Spinal cord (tissue), 10 donors: ENCODE data around the gene ADD3. TPM values are rescaled to one million over a fixed set of nuclear protein-coding genes. Genes with fewer than 3 reads are reported as not detected.
A peak's percentile ranks its signal among the peaks of the same experiment; 100 is the strongest.
"Not testable (repeated sequence)": the region's sequence is repeated elsewhere in the genome, so short reads cannot be mapped to it uniquely, and the experiment has no call there.

Source experiments
- DNase-seq, 6 donors: peaks; one replicate each; pipeline versions ENCODE4 v3.0.0 to v3.0.0-alpha.2; 2013 to 2015; ENCODE audit warnings: low spot score in 6 of 6, low read depth in 4 of 6
- H3K27ac ChIP-seq: one replicate; pipeline ENCODE4 v1.5.1; 2013; ENCODE audit warnings: low read depth, low read length, control low read depth
- H3K27me3 ChIP-seq: one replicate; pipeline ENCODE4 v1.6.1; 2013; ENCODE audit warnings: low read length; ENCODE audit not compliant: control insufficient read depth, insufficient read depth
- H3K36me3 ChIP-seq: one replicate; pipeline ENCODE4 v1.6.1; 2013; ENCODE audit warnings: low read length; ENCODE audit not compliant: control insufficient read depth, insufficient read depth
- H3K4me1 ChIP-seq: one replicate; pipeline ENCODE4 v1.6.1; 2013; ENCODE audit warnings: low read length; ENCODE audit not compliant: control insufficient read depth, insufficient read depth
- H3K4me3 ChIP-seq: one replicate; pipeline ENCODE4 v1.5.1; 2013; ENCODE audit warnings: low read depth, low read length, control low read depth
- H3K9me3 ChIP-seq: one replicate; pipeline ENCODE4 v1.6.1; 2013; ENCODE audit warnings: low read length; ENCODE audit not compliant: control insufficient read depth, insufficient read depth
- WGBS: methylation state at CpG from one replicate; pipeline ENCODE4 v1.1.5; 2013; ENCODE audit warnings: missing lambda C conversion rate; ENCODE audit not compliant: insufficient coverage; 5-methylcytosine and 5-hydroxymethylcytosine counted together
- polyA plus RNA-seq, 2 donors: library from polyadenylated mRNA; unstranded; fragments of 120-200 nt; gene quantifications; one replicate each; pipeline ENCODE4 v1.2.1, GENCODE V29; 2013; ENCODE audit not compliant: insufficient read length in 2 of 2
- total RNA-seq, 2 donors: library from RNA; depleted of rRNA in 1 of 2; stranded (reverse); fragments of 120-200 nt in 1 of 2; fragments of >200 nt in 1 of 2; gene quantifications; one replicate each; pipeline versions ENCODE4 v1.2.3 to v1.2.4, GENCODE V29; 2013 to 2014
- donor health status: healthy.

Gene ADD3
- total and polyA plus RNA-seq, 4 donors, result 193 to 557 (median 324) TPM

DNA sequence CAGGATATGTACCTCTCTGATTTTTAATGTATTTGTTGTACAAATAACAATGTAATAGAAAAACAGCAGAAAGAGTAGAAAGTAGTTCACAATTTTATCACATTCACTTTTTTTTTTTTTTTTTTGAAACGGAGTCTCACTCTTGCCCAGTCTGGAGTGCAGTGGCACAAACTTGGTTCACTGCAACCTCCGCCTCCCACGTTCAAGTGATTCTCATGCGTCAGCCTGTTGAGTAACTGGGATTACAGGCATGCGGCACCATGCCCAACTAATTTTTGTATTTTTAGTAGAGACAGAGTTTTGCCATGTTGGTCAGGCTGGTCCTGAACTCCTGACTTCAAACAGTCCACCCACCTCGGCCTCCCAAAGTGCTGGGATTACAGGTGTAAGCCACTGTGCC is 128.1 kb downstream of the ADD3 start:
- peaks cover 15% of the 10 kb centered on the region for H3K36me3 ChIP-seq
- not testable (repeated sequence) for H3K9me3 ChIP-seq, H3K27me3 ChIP-seq, H3K4me3 ChIP-seq, H3K27ac ChIP-seq, DNase-seq, H3K4me1 ChIP-seq
- WGBS, result 96% methylated on average over 4 of the region's 6 CpGs

DNA sequence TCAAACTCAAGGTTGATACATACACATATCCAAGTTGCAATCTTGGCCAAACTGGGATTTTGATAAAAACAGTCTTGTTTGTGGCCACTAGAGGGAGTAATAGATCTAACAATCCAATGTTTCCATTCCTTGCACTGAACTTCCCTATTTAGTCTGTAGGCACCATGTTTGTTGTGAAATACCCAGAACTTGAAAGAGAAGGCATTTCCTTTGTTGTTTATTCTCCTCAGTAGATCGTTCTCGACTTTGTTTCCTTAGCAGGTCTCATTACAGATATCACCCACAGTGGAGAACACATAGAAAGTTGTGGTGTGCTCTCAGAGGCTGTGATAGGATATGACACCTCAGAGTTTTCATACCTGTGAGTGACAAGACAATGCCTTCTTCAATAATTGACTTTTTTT is 129.4 kb downstream of the ADD3 start:
- peaks cover 5% of the 10 kb centered on the region for H3K4me1 ChIP-seq
- H3K36me3 ChIP-seq, result peaks cover 9% of the 10 kb centered on the region
- H3K4me3 ChIP-seq, result no peak overlapping the region
- no peak overlapping the region for H3K27ac ChIP-seq
- WGBS, result no CpG with 5 or more reads among the region's 2 CpGs
- no peaks in the 10 kb centered on the region for H3K27me3 ChIP-seq
- peak in 5 of 6 donors; percentile 48 to 91 (median 66) for DNase-seq
- no peaks in the 10 kb centered on the region for H3K9me3 ChIP-seq

DNA sequence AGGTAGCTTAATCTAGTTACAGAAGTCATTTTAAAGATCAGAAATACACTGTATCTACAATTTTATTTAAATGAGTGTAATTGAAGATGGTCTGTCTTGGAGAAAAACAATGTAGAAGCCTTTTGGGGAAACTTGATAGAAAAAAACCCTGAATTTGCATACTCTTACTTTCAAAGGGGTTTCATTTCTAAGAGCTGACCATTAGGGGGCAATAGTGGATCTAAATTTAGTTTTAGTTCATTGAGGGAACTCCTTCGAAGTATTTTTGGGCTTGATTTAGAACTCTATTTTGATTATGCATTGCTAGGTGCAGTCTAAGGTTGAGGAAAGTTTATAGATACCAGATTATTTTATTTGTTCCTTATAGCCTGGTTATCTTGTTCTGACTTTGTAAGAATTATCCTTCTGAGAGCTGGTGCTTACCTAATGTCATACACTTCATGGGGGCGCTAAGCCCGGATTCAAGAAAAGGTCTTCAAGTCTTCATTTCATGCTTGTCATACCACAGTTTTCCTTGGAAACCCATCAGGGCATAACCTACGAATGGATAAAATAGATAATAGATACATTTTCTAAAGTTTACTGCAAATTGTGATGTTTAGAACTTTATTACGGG is 130.5 kb downstream of the ADD3 start:
- DNase-seq, result peak in 5 of 6 donors; percentile 42 to 91 (median 63)
- WGBS, result 14% methylated on average over 1 of the region's 5 CpGs
- no peaks in the 10 kb centered on the region for H3K9me3 ChIP-seq
- H3K27ac ChIP-seq, result no peak overlapping the region
- peaks cover 3% of the 10 kb centered on the region for H3K36me3 ChIP-seq
- no peaks in the 10 kb centered on the region for H3K27me3 ChIP-seq
- H3K4me1 ChIP-seq, result peaks cover 8% of the 10 kb centered on the region
- H3K4me3 ChIP-seq, result no peak overlapping the region

DNA sequence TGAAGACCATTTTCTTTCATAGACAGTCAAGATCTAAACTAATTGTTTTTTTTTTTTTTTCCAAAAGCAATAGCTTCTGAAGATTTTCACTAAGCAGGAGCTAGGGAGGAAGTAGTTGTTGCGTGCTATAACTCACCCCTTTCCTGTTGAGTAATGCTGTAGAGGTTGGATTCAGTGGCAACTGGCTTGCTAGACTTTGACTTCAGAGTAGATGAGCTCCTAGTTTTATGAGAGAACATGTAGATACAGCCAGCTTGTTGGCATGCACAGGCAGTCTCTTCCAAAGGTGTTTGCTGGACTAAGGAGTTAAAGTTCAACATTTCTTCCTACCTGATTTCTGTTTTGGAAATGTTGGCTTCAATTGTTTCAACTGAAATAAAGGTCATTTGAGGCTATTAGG is 133.4 kb downstream of the ADD3 start:
- no peak overlapping the region for H3K27ac ChIP-seq
- 88% methylated on average over 1 of the region's 1 CpG for WGBS
- no peaks in the 10 kb centered on the region for H3K27me3 ChIP-seq
- no peak overlapping the region for H3K4me3 ChIP-seq
- no peaks in the 10 kb centered on the region for H3K9me3 ChIP-seq
- H3K36me3 ChIP-seq, result peaks cover under 1% of the 10 kb centered on the region
- DNase-seq, result no peak
- H3K4me1 ChIP-seq, result peaks cover 8% of the 10 kb centered on the region

DNA sequence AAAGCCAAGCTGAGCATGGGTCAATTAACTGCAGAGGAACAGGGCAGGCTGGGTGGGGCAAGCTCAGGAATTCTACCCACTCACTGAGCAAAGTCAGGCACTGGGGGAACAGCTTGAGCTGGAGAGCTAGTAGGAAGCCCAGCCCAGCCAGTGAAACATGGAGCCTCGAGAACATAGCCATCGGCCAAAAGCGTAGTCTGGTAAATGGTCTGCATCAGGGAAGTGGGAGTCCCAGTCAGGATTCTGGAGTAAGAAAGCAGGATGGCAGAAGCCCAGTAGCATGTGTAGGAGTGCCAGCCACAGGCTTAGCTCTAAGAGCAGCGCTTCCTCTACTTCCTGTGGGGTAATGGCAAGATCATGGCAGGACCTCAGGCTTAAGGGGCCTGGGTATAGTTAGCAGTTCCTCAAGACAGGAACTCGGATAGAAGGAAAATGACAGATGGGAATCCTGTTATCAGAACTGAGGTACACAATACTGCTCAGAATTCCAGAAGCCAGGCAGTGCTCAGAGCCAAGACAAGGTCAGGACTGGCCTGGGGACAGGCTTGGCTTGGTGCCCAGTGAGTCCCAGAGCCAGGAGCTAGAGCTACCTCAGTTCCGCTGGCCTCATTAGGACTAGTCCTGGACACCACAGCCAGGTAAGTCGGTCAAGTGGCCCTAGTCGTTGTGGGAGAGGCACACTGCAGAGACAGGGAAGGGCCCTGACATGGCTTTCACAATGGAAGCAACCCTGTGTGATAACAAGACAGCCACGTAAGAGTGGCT is 134.3 kb downstream of the ADD3 start:
- 75% methylated on average over 9 of the region's 9 CpGs for WGBS
- no peak overlapping the region for H3K27ac ChIP-seq
- H3K4me3 ChIP-seq, result no peak overlapping the region
- no peaks in the 10 kb centered on the region for H3K9me3 ChIP-seq
- peaks cover 8% of the 10 kb centered on the region for H3K4me1 ChIP-seq
- DNase-seq, result peak in 1 of 6 donors; percentile 29
- no peaks in the 10 kb centered on the region for H3K27me3 ChIP-seq
- no peaks in the 10 kb centered on the region for H3K36me3 ChIP-seq

DNA sequence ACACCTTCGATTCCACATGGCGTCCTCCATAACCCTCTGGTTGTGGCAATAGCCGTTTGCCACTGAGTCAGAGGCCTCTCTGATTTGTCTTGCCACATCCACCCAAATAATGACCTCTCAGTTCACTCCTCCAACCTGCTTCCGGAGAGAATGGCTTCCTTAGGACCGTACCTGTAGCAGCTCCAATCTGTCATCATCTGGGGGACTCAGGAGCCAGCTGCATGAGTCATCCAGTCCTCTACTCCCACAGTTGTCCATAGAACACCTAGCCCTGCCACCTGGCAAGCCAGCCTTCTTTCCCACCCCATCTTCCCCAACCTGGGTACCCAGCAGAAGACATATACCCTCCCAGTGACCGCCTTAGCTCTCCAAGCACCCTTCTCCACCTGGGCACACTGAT is 135.2 kb downstream of the ADD3 start:
- Histone ChIP-seq H3K27me3 (no peaks in the 10 kb centered on the region), H3K4me3 (no peak overlapping the region), H3K4me1 (peaks cover 9% of the 10 kb centered on the region), H3K27ac (no peak overlapping the region), H3K36me3 (no peaks in the 10 kb centered on the region), H3K9me3 (no peaks in the 10 kb centered on the region)
- 90% methylated on average over 6 of the region's 6 CpGs for WGBS
- no peak for DNase-seq

DNA sequence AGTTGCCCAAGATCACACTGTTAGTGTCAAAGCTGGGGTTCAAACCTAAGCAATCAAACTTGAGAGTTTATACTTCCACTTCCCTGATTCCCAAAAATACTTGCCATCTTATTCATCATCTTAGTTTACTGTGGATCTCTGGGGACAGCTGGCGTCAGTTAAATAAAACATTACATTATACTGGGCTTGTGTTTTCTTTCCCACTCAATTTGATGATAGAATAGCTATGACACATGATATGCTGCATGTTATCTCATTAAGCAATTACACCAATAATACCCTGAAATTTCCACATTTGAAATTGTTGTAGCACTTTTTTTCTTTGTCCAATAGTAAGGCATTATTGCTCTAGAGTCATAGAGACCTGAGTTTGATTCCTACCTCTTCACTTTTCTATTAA is 136.7 kb downstream of the ADD3 start:
- H3K4me3 ChIP-seq, result no peak overlapping the region
- peaks cover 10% of the 10 kb centered on the region for H3K4me1 ChIP-seq
- no peak overlapping the region for H3K27ac ChIP-seq
- H3K27me3 ChIP-seq, result no peaks in the 10 kb centered on the region
- H3K9me3 ChIP-seq, result no peaks in the 10 kb centered on the region
- no peaks in the 10 kb centered on the region for H3K36me3 ChIP-seq
- no peak for DNase-seq
- WGBS, result no CpG with 5 or more reads among the region's 1 CpG

DNA sequence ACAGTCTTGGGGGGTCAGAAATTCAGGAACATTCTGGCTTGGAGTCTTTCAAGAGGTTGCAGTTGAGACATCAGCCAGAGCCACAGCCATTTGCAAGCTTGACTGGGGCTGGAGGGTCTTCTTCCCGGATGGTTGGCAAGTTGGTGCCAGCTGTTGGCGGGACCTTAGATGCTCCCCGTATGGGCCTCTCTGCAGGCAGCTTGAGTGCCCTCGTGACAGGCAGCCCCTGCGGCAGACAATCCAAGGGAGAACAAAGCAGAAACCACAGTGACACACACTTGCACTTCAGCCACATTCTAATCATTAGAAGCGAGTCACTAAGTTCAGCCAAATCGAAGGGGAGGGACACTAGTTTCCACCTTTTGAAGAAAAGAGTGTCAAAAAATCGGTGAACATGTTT is 140.2 kb downstream of the ADD3 start:
- Histone ChIP-seq H3K36me3 (no peaks in the 10 kb centered on the region), H3K9me3 (no peaks in the 10 kb centered on the region), H3K27me3 (no peaks in the 10 kb centered on the region), H3K27ac (no peak overlapping the region), H3K4me1 (peaks cover 26% of the 10 kb centered on the region), H3K4me3 (no peak overlapping the region)
- 25% methylated on average over 5 of the region's 8 CpGs for WGBS
- DNase-seq, result peak in 2 of 6 donors; percentile 36 to 38

DNA sequence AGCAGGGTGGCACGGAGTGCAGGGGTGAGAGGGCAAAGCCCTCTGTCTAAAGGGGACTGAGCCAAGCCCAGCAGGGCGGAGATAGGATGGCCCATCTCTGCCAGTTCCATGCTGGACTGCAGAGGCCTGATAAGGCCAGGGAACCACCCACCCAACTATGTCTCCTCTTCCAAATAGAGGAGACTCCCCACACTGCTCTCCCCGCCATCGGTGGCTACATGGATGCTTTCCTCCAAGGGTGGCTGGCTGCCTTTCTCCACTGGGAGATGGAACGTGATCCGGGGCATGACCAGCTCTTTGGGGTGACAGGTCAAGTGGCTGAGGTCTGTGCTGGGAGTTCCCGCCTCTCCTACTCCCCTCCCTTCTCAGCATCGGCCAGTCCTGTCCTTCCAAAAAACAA is 141.5 kb downstream of the ADD3 start:
- whole genome bisulfite sequencing, result 100% methylated on average over 3 of the region's 8 CpGs
- Histone ChIP-seq H3K9me3 (no peaks in the 10 kb centered on the region), H3K27me3 (no peaks in the 10 kb centered on the region), H3K36me3 (no peaks in the 10 kb centered on the region), H3K4me3 (no peak overlapping the region), H3K4me1 (peaks cover 28% of the 10 kb centered on the region), H3K27ac (no peak overlapping the region)
- DNase-seq, result no peak

DNA sequence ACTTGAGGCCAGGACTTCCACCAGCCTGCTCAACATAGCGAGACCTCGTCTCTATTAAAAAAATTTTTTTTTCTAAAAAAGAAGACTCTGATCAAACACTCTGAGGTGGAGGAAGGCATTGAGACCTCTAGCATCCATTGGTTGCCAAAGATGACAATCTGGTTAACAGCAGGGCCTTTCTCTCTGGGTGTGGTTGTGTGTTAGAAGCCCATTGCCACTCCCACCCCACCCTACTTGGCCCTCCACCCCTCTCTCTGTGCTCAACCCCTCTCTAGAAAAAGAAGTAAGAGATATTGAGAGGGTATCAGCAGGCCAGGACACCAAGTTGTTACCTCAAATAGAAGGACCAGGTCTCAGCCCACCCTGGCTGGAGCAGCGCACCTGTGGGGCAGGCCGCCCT is 142.3 kb downstream of the ADD3 start:
- Histone ChIP-seq H3K4me1 (peaks cover 28% of the 10 kb centered on the region), H3K4me3 (no peak overlapping the region), H3K27ac (no peak overlapping the region), H3K9me3 (no peaks in the 10 kb centered on the region), H3K36me3 (no peaks in the 10 kb centered on the region), H3K27me3 (no peaks in the 10 kb centered on the region)
- WGBS, result 100% methylated on average over 2 of the region's 4 CpGs
- no peak for DNase-seq
